Transverse colon (tissue), 3 donors: ENCODE results near the gene KRT8.

Source experiments
- POLR2A ChIP-seq: fragments of 450-650 bp; IDR thresholded peaks from one replicate; pipeline ENCODE4 v1.6.1; 2016; ENCODE audit warnings: antibody characterized with exemption, mild to moderate bottlenecking, moderate library complexity
- TF ChIP-seq, protein P1 (sequence below), 5 experiments: fragments of 200-600 bp in 3 of 5; fragments of 450-650 bp in 2 of 5; sonication (generic) in 3 of 5; IDR thresholded peaks; 1 replicate in 2 of 5; 2 replicates in 3 of 5; pipeline ENCODE4 v1.5.1; 2016 to 2017; ENCODE audit warnings: antibody characterized with exemption in 5 of 5, inconsistent platforms in 3 of 5, mild to moderate bottlenecking in 2 of 5, moderate library complexity in 1 of 5

DNA sequence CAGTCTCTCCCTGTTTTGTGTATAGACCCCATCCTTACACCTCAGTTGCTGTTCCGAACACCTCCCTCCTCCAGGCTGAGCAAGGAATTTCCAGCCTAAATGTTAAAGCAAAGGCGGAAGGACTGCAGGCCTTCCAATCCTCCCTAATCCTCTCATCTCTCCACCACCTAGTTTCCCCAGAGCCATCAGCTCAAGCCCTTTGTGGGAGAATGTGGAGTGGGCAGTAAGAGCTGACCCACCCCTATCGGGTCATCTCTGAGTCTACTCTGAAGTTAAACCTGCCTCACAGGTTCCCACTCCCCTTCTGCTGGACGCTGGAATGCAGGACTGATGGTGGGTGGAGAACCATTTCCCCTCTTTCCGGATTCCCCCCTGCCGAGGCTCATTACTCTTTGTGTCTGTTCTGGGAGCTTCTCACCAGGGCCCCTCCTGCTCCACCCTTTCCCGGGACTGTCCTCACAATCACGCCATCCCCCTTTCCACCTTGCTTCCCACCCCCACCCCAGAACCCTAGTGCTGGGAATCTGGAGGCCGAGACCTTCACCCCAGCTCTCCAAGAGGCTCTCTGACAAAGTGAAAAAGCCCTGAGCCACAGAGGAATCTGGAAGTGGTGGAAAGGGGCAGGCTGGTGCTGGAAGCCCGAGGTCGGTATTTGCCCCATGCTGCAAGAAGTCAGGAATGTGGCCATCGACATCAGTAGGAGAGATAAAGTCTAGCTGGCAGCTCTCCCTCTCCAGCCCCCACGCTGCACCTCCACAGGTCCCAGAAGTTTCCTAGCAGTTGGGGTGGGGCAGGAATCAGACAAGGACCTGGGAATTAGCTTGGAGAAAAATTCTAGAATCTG lies 40.7 kb upstream of the KRT8 start:
- TF ChIP-seq, protein P1, sequence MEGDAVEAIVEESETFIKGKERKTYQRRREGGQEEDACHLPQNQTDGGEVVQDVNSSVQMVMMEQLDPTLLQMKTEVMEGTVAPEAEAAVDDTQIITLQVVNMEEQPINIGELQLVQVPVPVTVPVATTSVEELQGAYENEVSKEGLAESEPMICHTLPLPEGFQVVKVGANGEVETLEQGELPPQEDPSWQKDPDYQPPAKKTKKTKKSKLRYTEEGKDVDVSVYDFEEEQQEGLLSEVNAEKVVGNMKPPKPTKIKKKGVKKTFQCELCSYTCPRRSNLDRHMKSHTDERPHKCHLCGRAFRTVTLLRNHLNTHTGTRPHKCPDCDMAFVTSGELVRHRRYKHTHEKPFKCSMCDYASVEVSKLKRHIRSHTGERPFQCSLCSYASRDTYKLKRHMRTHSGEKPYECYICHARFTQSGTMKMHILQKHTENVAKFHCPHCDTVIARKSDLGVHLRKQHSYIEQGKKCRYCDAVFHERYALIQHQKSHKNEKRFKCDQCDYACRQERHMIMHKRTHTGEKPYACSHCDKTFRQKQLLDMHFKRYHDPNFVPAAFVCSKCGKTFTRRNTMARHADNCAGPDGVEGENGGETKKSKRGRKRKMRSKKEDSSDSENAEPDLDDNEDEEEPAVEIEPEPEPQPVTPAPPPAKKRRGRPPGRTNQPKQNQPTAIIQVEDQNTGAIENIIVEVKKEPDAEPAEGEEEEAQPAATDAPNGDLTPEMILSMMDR (IDR thresholded peaks at IDR 0.05) = no peak
- TF ChIP-seq POLR2A = no peak
